Adrenal gland (tissue), 5 donors: Measurements from ENCODE around the gene ADGRL2.

Source experiments
- CTCF ChIP-seq, 6 experiments: fragments of 450-650 bp in 4 of 6; fragments of 200-600 bp in 2 of 6; sonication (generic) in 1 of 6; IDR thresholded peaks; 1 replicate in 5 of 6; 2 replicates in 1 of 6; pipeline versions ENCODE4 v1.5.1 to v1.8.0; 2016 to 2021; ENCODE audit warnings: antibody characterized with exemption in 6 of 6, mild to moderate bottlenecking in 2 of 6, moderate library complexity in 1 of 6
- POLR2A ChIP-seq, 2 donors: fragments of 450-650 bp; IDR thresholded peaks; one replicate each; pipeline ENCODE4 v1.6.1; 2017; ENCODE audit warnings: antibody characterized with exemption in 2 of 2, mild to moderate bottlenecking in 2 of 2, moderate library complexity in 1 of 2
- donor health status: DM: no; HTN: no; CAD: no.

- TF ChIP-seq POLR2A (IDR thresholded peaks at IDR 0.05) (no peak), CTCF (IDR thresholded peaks at IDR 0.05) (no peak)
Observed at GRCh38 chr1:81982523-81982922, 181.8 kb downstream of the ADGRL2 start.
